Gastroesophageal sphincter (tissue), 3 donors: Measurements from ENCODE around the gene F2RL3.

Experiments used
- CTCF ChIP-seq, 4 experiments: fragments of 200-600 bp in 2 of 4; fragments of 450-650 bp in 2 of 4; sonication (generic) in 1 of 4; IDR thresholded peaks; one replicate each; pipeline ENCODE4 v1.5.1; 2017 to 2019; ENCODE audit warnings: antibody characterized with exemption in 4 of 4, mild to moderate bottlenecking in 2 of 4, moderate library complexity in 2 of 4
- POLR2A ChIP-seq, 2 donors: fragments of 450-650 bp; IDR thresholded peaks; one replicate each; pipeline ENCODE4 v1.6.1; 2017; ENCODE audit warnings: antibody characterized with exemption in 2 of 2, mild to moderate bottlenecking in 2 of 2, moderate library complexity in 1 of 2

GRCh38 chr19:16893686-16893989 is 4.8 kb downstream of the F2RL3 start:
- TF ChIP-seq CTCF (IDR thresholded peaks at IDR 0.05) (no peak), POLR2A (IDR thresholded peaks at IDR 0.05) (no peak)
